Measurements from ENCODE around the gene RHEX. TPM values are rescaled to one million over a fixed set of nuclear protein-coding genes. Genes with fewer than 3 reads are reported as not detected.
A peak's percentile ranks its signal among the peaks of the same experiment; 100 is the strongest.

RHEX gene
- polyA plus RNA-seq, 3 donors = not detected

DNA sequence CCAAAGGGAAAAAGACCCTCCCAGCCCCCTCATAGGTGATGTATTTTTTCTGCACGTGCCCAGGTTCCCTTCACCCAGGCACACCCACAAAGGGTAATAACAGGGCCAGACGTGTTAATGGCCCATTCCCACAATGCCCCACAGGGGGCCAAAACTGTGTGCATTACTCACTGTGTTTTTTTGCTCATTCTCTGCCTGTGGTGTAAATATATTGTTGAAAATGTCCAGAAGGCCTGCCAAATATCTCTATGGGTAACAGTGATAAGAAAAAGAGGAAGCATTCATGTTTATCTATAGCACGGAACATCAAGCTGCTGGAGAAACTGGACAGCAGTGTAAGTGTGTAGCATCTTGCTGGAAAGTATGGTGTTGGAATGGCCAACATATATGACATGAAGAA lies 21.9 kb downstream of the RHEX start:
- no peak overlapping the region for H3K9ac ChIP-seq (ENCODE audit: insufficient read depth, low read length, poor library complexity, severe bottlenecking)
- no peaks in the 10 kb centered on the region for H3K36me3 ChIP-seq (replicated peaks in 1 of 2; ENCODE audit: control insufficient read depth in 1 of 2, insufficient read depth in 2 of 2, low read length in 2 of 2)
- H2AFZ ChIP-seq (ENCODE audit: insufficient read depth, low read depth, low read length, poor library complexity, severe bottlenecking) = no peak overlapping the region
- Mint-ChIP-seq H3K27ac (no peak overlapping the region), H3K27me3 (ENCODE audit: low read depth in 3 of 3) (peaks cover 0 to 2% (median 0%) of the 10 kb centered on the region in 3 donors), H3K4me3 (no peak overlapping the region), H3K36me3 (no peaks in the 10 kb centered on the region), H3K9me3 (no peaks in the 10 kb centered on the region), H3K4me1 (peaks cover 33% of the 10 kb centered on the region)
- H3K27ac ChIP-seq (ENCODE audit: low read depth in 1 of 2, low read length in 2 of 2) = no peak overlapping the region
- no peak for DNase-seq
- H3K4me1 ChIP-seq (ENCODE audit: control insufficient read depth in 1 of 2, insufficient read depth in 2 of 2, low read length in 2 of 2) = peaks cover 20 to 32% of the 10 kb centered on the region in 2 donors
- no peaks in the 10 kb centered on the region for H3K79me2 ChIP-seq (ENCODE audit: insufficient read depth, low read length)
- no peaks in the 10 kb centered on the region for H3K27me3 ChIP-seq (ENCODE audit: control insufficient read depth in 2 of 2, insufficient read depth in 2 of 2, low read length in 2 of 2)
- H3K4me3 ChIP-seq (replicated peaks in 1 of 3; ENCODE audit: low read depth in 2 of 3, low read length in 3 of 3) = no peak overlapping the region
- intact Hi-C loops (cut with micrococcal nuclease) = no loop called here
- no peak overlapping the region for H3K4me2 ChIP-seq (replicated peaks; ENCODE audit: extremely low read depth, low read length, poor library complexity, severe bottlenecking)
- TF ChIP-seq, protein P1, sequence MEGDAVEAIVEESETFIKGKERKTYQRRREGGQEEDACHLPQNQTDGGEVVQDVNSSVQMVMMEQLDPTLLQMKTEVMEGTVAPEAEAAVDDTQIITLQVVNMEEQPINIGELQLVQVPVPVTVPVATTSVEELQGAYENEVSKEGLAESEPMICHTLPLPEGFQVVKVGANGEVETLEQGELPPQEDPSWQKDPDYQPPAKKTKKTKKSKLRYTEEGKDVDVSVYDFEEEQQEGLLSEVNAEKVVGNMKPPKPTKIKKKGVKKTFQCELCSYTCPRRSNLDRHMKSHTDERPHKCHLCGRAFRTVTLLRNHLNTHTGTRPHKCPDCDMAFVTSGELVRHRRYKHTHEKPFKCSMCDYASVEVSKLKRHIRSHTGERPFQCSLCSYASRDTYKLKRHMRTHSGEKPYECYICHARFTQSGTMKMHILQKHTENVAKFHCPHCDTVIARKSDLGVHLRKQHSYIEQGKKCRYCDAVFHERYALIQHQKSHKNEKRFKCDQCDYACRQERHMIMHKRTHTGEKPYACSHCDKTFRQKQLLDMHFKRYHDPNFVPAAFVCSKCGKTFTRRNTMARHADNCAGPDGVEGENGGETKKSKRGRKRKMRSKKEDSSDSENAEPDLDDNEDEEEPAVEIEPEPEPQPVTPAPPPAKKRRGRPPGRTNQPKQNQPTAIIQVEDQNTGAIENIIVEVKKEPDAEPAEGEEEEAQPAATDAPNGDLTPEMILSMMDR (IDR thresholded peaks at IDR 0.05) = peak; percentile 14
- H3K9me3 ChIP-seq (replicated peaks in 1 of 2; ENCODE audit: control insufficient read depth in 1 of 2, insufficient read depth in 1 of 2, low read length in 2 of 2) = no peaks in the 10 kb centered on the region
- WGBS (ENCODE audit: insufficient coverage) = 9% methylated on average over 2 of the region's 3 CpGs
- H4K20me1 ChIP-seq (ENCODE audit: insufficient read depth, low read length) = no peaks in the 10 kb centered on the region

DNA sequence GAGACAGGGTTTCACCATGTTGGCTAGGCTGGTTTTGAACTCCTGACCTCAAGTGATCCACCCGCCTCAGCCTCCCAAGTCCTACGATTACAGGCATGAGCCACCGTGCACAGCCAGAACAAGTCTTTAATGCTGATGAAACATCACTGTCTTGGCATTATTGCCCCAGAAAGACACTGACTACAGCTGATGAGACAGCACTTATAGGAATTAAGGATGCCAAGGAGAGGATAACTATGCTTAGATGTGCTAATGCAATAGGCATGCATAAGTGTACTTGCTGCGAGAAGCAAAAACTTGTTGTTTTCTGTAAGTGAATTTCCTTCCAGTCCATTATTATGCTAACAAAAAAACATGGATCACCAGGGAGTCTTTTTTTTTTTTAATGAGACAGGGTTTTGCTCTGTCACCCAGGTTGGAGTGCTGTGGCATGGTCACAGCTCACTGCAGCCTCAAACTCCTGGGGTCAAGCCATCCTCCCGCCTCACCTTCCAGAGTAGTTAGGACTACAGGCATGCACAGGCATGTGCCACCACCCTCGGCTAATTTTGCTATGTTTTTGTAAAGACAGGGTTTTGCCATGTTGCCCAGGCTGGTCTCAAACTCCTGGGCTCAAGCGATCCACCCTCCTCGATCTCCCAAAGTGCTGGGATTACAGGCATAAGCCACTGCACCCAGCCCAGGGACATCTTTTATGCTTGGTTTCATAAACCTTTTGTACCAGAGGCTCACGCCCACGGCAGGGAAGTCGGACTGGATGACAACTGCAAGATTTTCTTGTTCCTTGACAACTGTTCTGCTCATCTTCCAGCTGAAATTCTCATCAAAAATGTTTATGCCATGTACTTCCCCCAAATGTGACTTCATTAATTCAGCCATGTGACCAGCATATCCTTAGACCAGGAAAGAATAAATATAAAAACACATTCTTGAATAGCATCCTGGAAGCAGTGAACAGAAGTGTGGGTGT lies 23.1 kb downstream of the RHEX start:
- TF ChIP-seq, protein P1 (IDR thresholded peaks at IDR 0.05) = no peak
- Mint-ChIP-seq H3K27ac (no peak overlapping the region), H3K9me3 (no peaks in the 10 kb centered on the region), H3K27me3 (ENCODE audit: low read depth in 3 of 3) (peaks cover 0 to 2% (median 0%) of the 10 kb centered on the region in 3 donors), H3K4me1 (peaks cover 45% of the 10 kb centered on the region), H3K36me3 (no peaks in the 10 kb centered on the region), H3K4me3 (no peak overlapping the region)
- intact Hi-C loops (cut with micrococcal nuclease) = no loop called here
- Histone ChIP-seq H3K27ac (ENCODE audit: low read depth in 1 of 2, low read length in 2 of 2) (no peak overlapping the region), H3K9ac (ENCODE audit: insufficient read depth, low read length, poor library complexity, severe bottlenecking) (no peak overlapping the region), H2AFZ (ENCODE audit: insufficient read depth, low read depth, low read length, poor library complexity, severe bottlenecking) (no peak overlapping the region), H3K4me1 (ENCODE audit: control insufficient read depth in 1 of 2, insufficient read depth in 2 of 2, low read length in 2 of 2) (peaks cover 29 to 44% of the 10 kb centered on the region in 2 donors), H3K79me2 (ENCODE audit: insufficient read depth, low read length) (no peaks in the 10 kb centered on the region), H3K4me2 (replicated peaks; ENCODE audit: extremely low read depth, low read length, poor library complexity, severe bottlenecking) (no peak overlapping the region), H3K9me3 (replicated peaks in 1 of 2; ENCODE audit: control insufficient read depth in 1 of 2, insufficient read depth in 1 of 2, low read length in 2 of 2) (no peaks in the 10 kb centered on the region), H3K27me3 (ENCODE audit: control insufficient read depth in 2 of 2, insufficient read depth in 2 of 2, low read length in 2 of 2) (no peaks in the 10 kb centered on the region), H3K4me3 (replicated peaks in 1 of 3; ENCODE audit: low read depth in 2 of 3, low read length in 3 of 3) (no peak overlapping the region), H3K36me3 (replicated peaks in 1 of 2; ENCODE audit: control insufficient read depth in 1 of 2, insufficient read depth in 2 of 2, low read length in 2 of 2) (no peaks in the 10 kb centered on the region), H4K20me1 (ENCODE audit: insufficient read depth, low read length) (no peaks in the 10 kb centered on the region)
- no peak for DNase-seq
- WGBS (ENCODE audit: insufficient coverage) = 85% methylated on average over 10 of the region's 11 CpGs
